Astrocyte (in vitro differentiated cells and primary cell): ENCODE data around the gene MYO5A.

Experiments
- CTCF ChIP-seq: IDR thresholded peaks from 2 replicates; pipeline ENCODE4 v1.5.1; 2011; ENCODE audit warnings: low read depth, mild to moderate bottlenecking, inconsistent platforms, low read length, moderate library complexity; ENCODE audit not compliant: insufficient read depth
- EZH2 ChIP-seq: IDR thresholded peaks from 2 replicates; pipeline ENCODE4 v1.6.1; 2012; ENCODE audit warnings: mild to moderate bottlenecking, low read length, inconsistent platforms; ENCODE audit not compliant: insufficient read depth

- no peak for TF ChIP-seq CTCF
- TF ChIP-seq EZH2, result no peak
Measured at GRCh38 chr15:52532427-52532826, 3.7 kb upstream of the MYO5A start.
